A673 (cell line): Measurements from ENCODE around the gene LTBR.

Source experiments
- CTCF ChIP-seq: fragments of 300-800, 200-600 bp; sonication (generic); conservative IDR thresholded peaks from 2 replicates; pipeline ENCODE4 v1.5.1; 2017; ENCODE audit warnings: low read depth, mild to moderate bottlenecking, antibody characterized with exemption, low read length, moderate library complexity, mixed read lengths
- EZH2 ChIP-seq: fragments of 200-600 bp; sonication (generic); IDR thresholded peaks from 2 replicates; pipeline ENCODE4 v1.6.1; 2017; ENCODE audit warnings: borderline replicate concordance, low read depth, mild to moderate bottlenecking, mixed read lengths, antibody characterized with exemption, low read length; ENCODE audit not compliant: poor library complexity, severe bottlenecking

- no peak for TF ChIP-seq EZH2
- no peak for TF ChIP-seq CTCF
Measured at GRCh38 chr12:6347367-6348338, 36.3 kb upstream of the LTBR start.
